ENCODE measurements around the gene OR51L1.

Gene OR51L1

DNA sequence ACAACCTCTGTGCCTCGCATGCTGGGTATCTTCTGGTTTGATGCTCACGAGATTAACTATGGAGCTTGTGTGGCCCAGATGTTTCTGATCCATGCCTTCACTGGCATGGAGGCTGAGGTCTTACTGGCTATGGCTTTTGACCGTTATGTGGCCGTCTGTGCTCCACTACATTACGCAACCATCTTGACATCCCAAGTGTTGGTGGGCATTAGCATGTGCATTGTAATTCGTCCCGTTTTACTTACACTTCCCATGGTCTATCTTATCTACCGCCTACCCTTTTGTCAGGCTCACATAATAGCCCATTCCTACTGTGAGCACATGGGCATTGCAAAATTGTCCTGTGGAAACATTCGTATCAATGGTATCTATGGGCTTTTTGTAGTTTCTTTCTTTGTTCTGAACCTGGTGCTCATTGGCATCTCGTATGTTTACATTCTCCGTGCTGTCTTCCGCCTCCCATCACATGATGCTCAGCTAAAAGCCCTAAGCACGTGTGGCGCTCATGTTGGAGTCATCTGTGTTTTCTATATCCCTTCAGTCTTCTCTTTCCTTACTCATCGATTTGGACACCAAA lies 52.2 kb downstream of the OR51L1 start:
- no peak overlapping the region for H3K4me2 ChIP-seq (ENCODE audit: low read length)
- no peaks in the 10 kb centered on the region for H3K9me3 ChIP-seq (replicated peaks; ENCODE audit: low read length)
- no peak overlapping the region for H3K9ac ChIP-seq (ENCODE audit: low read depth, low read length)
- H3K27me3 ChIP-seq (ENCODE audit: control insufficient read depth, insufficient read depth, low read length), result no peaks in the 10 kb centered on the region
- no peak overlapping the region for H3K4me3 ChIP-seq (ENCODE audit: low read length)
- H3K36me3 ChIP-seq (ENCODE audit: insufficient read depth, low read length), result no peaks in the 10 kb centered on the region
- H3K4me1 ChIP-seq (ENCODE audit: control insufficient read depth, insufficient read depth, low read length), result no peaks in the 10 kb centered on the region
